DLD1 (cell line): Measurements from ENCODE around the gene HNRNPUL2.
"Not testable (repeated sequence)": the region's sequence is repeated elsewhere in the genome, so short reads cannot be mapped to it uniquely, and the experiment has no call there.

Source experiments
- in situ Hi-C: cut with HindIII; loops from 2 replicates; pipeline ENCODE4 v1.10.0; 2017; ENCODE audit warnings: low sequenced_read_pairs

HNRNPUL2 gene

GRCh38 chr11:62727165-62727871, at the start of gene HNRNPUL2:
TSS of gene HNRNPUL2 (minus strand) at chr11:62727457. CDS start at chr11:62727156, 301 bp downstream.
- in situ Hi-C loops: no loop called here

GRCh38 chr11:62775646-62776045, 48.4 kb upstream of the HNRNPUL2 start:
- in situ Hi-C loops: no loop called here

- in situ Hi-C loops: no loop called here
Measured at GRCh38 chr11:62774407-62774806, 47.1 kb upstream of the HNRNPUL2 start.

- in situ Hi-C loops: no loop called here
Measured at GRCh38 chr11:62771144-62772021, 44.1 kb upstream of the HNRNPUL2 start, which contains the start of gene TAF6L. TSS of gene TAF6L (plus strand) at chr11:62771396. CDS start at chr11:62775784, 4,388 bp downstream.

GRCh38 chr11:62770778-62771143, 43.5 kb upstream of the HNRNPUL2 start:
- in situ Hi-C loops: no loop called here

GRCh38 chr11:62760867-62761227, 33.6 kb upstream of the HNRNPUL2 start:
- in situ Hi-C loops: not testable (repeated sequence)

GRCh38 chr11:62757846-62758788, 30.9 kb upstream of the HNRNPUL2 start:
- in situ Hi-C loops: no loop called here

- in situ Hi-C loops: no loop called here
Measured at GRCh38 chr11:62755086-62755615, 27.9 kb upstream of the HNRNPUL2 start.

- in situ Hi-C loops: no loop called here
Measured at GRCh38 chr11:62753736-62754603, 26.7 kb upstream of the HNRNPUL2 start, which contains the start of gene ZBTB3. TSS of gene ZBTB3 (minus strand) at chr11:62754160. CDS start at chr11:62753664, 496 bp downstream.

GRCh38 chr11:62752994-62753735, 25.9 kb upstream of the HNRNPUL2 start:
- in situ Hi-C loops: no loop called here

GRCh38 chr11:62752177-62752785, 25.0 kb upstream of the HNRNPUL2 start:
- in situ Hi-C loops: no loop called here

GRCh38 chr11:62749931-62750330, 22.7 kb upstream of the HNRNPUL2 start:
- in situ Hi-C loops: not testable (repeated sequence)

- in situ Hi-C loops: no loop called here
Measured at GRCh38 chr11:62747475-62748160, 20.4 kb upstream of the HNRNPUL2 start.

GRCh38 chr11:62737196-62737595, 9.9 kb upstream of the HNRNPUL2 start:
- in situ Hi-C loops: no loop called here

- in situ Hi-C loops: no loop called here
Measured at GRCh38 chr11:62732830-62733229, 5.6 kb upstream of the HNRNPUL2 start.

GRCh38 chr11:62730076-62730475, 2.8 kb upstream of the HNRNPUL2 start:
- in situ Hi-C loops: not testable (repeated sequence)

- in situ Hi-C loops: no loop called here
Measured at GRCh38 chr11:62728171-62728988, 1.1 kb upstream of the HNRNPUL2 start, which contains the start of gene TTC9C. TSS of gene TTC9C (plus strand) at chr11:62728486. CDS start at chr11:62728849, 363 bp downstream.
